ENCODE measurements around the gene HOXB9. TPM values are rescaled to one million over a fixed set of nuclear protein-coding genes. Genes with fewer than 3 reads are reported as not detected.

HOXB9 gene
- total RNA-seq, 1 experiment from 2014 or later = 27.8 TPM

DNA sequence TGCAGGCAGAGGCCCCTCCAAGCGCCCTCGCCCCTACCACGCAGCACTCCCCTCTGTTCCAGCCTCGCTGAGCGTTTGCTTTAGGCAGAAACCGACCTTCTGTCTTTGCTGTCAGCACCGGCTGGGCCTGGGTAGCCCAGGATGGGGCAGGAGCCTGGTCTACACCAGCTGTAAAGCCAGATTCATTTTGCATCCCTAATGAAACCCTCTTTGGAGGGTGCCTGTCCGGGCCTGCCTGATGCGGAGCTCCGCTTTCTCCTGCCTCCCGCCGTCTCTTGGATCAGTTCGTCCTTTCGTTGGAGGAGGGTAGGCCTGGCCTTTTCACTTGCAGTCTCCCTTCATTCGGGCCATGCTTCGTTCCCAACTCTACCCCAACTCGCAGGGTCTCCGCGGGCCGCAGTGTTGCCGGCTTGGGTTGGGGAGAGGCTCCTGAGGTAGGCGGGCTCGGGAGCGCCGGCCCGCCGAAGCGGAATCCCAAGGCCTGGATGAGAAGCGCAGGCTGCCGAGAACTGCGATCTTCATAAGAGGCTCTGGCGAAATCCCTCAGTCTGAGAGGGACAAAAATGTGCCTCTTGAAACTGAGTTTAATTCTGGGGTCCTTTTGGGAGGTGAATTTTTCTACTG lies 6.2 kb downstream of the HOXB9 start:
- BruUV-seq (replicated peaks) = no TSS peak
- Mint-ChIP-seq H3K4me1 (ENCODE audit: low read depth, unreplicated experiment) (peaks cover 78% of the 10 kb centered on the region), H3K27ac (ENCODE audit: unreplicated experiment) (peak overlapping the region; percentile 90), H3K27me3 (ENCODE audit: unreplicated experiment) (peaks cover 89% of the 10 kb centered on the region), H3K4me3 (ENCODE audit: low read depth, unreplicated experiment) (peak overlapping the region; percentile 88), H3K36me3 (ENCODE audit: insufficient read depth, unreplicated experiment) (peaks cover 98% of the 10 kb centered on the region), H3K9me3 (ENCODE audit: low read depth, unreplicated experiment) (no peaks in the 10 kb centered on the region)
- intact Hi-C loops (cut with micrococcal nuclease; ENCODE audit: unreplicated experiment) = loop anchor here (2.0 to 5.0 kb wide), 4 partner anchors 19 to 595 kb away; no protein-coding TSS in a partner anchor
- TF ChIP-seq, protein P1, sequence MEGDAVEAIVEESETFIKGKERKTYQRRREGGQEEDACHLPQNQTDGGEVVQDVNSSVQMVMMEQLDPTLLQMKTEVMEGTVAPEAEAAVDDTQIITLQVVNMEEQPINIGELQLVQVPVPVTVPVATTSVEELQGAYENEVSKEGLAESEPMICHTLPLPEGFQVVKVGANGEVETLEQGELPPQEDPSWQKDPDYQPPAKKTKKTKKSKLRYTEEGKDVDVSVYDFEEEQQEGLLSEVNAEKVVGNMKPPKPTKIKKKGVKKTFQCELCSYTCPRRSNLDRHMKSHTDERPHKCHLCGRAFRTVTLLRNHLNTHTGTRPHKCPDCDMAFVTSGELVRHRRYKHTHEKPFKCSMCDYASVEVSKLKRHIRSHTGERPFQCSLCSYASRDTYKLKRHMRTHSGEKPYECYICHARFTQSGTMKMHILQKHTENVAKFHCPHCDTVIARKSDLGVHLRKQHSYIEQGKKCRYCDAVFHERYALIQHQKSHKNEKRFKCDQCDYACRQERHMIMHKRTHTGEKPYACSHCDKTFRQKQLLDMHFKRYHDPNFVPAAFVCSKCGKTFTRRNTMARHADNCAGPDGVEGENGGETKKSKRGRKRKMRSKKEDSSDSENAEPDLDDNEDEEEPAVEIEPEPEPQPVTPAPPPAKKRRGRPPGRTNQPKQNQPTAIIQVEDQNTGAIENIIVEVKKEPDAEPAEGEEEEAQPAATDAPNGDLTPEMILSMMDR (IDR thresholded peaks at IDR 0.05; ENCODE audit: unreplicated experiment) = no peak
- CTCF ChIA-PET = interaction anchor here (1.1 kb wide), 1 partner anchor 404 kb away, joined by 3 read pairs; no protein-coding TSS in a partner anchor
- DNase-seq = no peak

DNA sequence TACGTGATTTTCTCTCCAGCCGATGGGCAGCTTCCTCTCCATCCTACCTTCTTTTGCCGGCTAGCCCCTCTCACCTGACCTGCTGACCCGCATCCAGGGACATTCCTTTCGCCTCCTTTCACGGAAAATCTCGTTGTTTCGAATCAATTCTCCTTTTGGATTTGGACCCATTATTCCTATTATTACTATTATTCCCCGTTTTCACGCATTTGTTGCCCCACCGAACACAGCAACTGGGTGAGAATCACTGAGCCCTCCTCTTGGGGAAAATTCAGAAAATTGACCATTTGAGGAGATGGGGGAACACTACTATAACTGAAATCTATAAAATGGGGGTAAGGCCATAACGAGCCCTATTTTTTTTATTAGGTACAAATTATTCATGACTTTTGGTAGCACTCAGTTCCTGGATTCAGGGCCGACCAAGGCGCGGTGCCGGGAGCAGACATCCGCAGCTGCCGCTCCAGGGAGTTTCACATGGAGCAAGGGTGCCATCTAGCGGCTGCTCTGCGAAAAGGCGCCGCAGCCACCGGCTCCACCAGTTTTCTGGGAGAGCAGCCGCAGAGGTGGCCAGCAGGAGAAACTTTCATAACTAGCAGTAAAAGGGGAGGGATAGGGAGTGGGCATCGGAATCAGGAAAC lies 7.8 kb downstream of the HOXB9 start:
- Mint-ChIP-seq H3K36me3 (ENCODE audit: insufficient read depth, unreplicated experiment) (peaks cover 98% of the 10 kb centered on the region), H3K9me3 (ENCODE audit: low read depth, unreplicated experiment) (no peaks in the 10 kb centered on the region), H3K4me1 (ENCODE audit: low read depth, unreplicated experiment) (peaks cover 71% of the 10 kb centered on the region), H3K4me3 (ENCODE audit: low read depth, unreplicated experiment) (peak overlapping the region; percentile 88), H3K27ac (ENCODE audit: unreplicated experiment) (peak overlapping the region; percentile 74), H3K27me3 (ENCODE audit: unreplicated experiment) (peaks cover 88% of the 10 kb centered on the region)
- BruUV-seq (replicated peaks) = no TSS peak
- intact Hi-C loops (cut with micrococcal nuclease; ENCODE audit: unreplicated experiment) = loop anchor here (1.0 to 5.0 kb wide), 6 partner anchors 18 to 594 kb away; no protein-coding TSS in a partner anchor
- DNase-seq = peak; percentile 98
- CTCF ChIA-PET = interaction anchor here (0.7 to 2.0 kb wide), 15 partner anchors 14 to 593 kb away, joined by 3 to 15 read pairs (median 5); no protein-coding TSS in a partner anchor
- TF ChIP-seq, protein P1 (IDR thresholded peaks at IDR 0.05; ENCODE audit: unreplicated experiment) = peak; percentile 100

DNA sequence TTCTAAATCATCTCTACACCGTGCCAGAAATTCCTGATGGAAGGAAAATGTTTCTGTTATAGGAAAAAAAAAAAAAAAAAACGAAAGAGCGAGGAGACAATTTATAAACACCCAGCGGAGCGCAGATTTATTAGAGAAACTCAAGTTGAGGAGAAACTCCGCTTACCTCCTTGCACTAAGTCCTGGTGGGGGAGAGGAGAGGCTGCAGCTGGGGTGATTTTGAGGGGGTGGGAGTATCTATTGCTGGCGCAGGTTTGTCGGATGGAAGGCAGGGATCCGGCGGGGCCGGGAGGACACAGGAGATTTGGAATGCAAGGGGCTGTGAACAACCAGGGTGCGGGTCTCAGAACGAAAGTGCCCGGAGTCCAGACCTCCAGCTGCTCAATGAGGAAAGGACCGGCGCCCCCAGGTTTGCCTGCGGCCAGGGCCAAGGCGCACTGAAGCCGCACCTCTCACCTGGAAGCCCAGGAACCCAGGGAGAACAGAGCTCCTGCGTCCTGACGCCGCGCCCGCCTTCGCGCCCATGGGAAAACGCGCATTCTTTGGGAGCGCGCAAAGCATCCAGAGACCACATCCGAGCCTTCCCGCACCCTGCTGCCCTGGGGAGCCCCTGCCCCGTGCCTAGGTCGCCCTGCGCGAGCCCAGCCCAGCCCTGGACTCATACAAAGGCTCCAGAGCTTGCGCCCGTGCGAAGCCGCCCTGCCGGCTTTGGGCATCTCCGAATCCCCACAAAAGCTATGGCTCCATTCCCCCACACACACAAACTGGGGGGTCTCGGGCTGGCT lies 8.5 kb downstream of the HOXB9 start:
- Mint-ChIP-seq H3K27ac (ENCODE audit: unreplicated experiment) (peak overlapping the region; percentile 74), H3K4me1 (ENCODE audit: low read depth, unreplicated experiment) (peaks cover 64% of the 10 kb centered on the region), H3K4me3 (ENCODE audit: low read depth, unreplicated experiment) (peak overlapping the region; percentile 88), H3K27me3 (ENCODE audit: unreplicated experiment) (peaks cover 81% of the 10 kb centered on the region), H3K36me3 (ENCODE audit: insufficient read depth, unreplicated experiment) (peaks cover 98% of the 10 kb centered on the region), H3K9me3 (ENCODE audit: low read depth, unreplicated experiment) (no peaks in the 10 kb centered on the region)
- DNase-seq = no peak
- intact Hi-C loops (cut with micrococcal nuclease; ENCODE audit: unreplicated experiment) = loop anchor here (1.0 to 5.0 kb wide), 6 partner anchors 17 to 593 kb away; no protein-coding TSS in a partner anchor
- TF ChIP-seq, protein P1 (IDR thresholded peaks at IDR 0.05; ENCODE audit: unreplicated experiment) = no peak
- no TSS peak for BruUV-seq (replicated peaks)
- CTCF ChIA-PET = interaction anchor here (0.9 to 2.0 kb wide), 11 partner anchors 16 to 592 kb away, joined by 3 to 15 read pairs (median 7); no protein-coding TSS in a partner anchor

All from Calu3 (cell line).